ENCODE data around the gene SFMBT2.

Gene SFMBT2

GRCh38 chr10:7340179-7340874 lies 70.5 kb downstream of the SFMBT2 start:
- no peak for DNase-seq (ENCODE audit: low spot score in 2 of 2)
- Mint-ChIP-seq H3K36me3 (ENCODE audit: insufficient read depth) (peaks cover 2% of the 10 kb centered on the region), H3K27me3 (no peaks in the 10 kb centered on the region), H3K9me3 (no peaks in the 10 kb centered on the region), H3K4me1 (peaks cover 63% of the 10 kb centered on the region), H3K4me3 (no peak overlapping the region), H3K27ac (ENCODE audit: low read depth) (no peak overlapping the region)
- no peak for ATAC-seq (replicated peaks; ENCODE audit: extremely low read depth, poor library complexity, severe bottlenecking)

DNA sequence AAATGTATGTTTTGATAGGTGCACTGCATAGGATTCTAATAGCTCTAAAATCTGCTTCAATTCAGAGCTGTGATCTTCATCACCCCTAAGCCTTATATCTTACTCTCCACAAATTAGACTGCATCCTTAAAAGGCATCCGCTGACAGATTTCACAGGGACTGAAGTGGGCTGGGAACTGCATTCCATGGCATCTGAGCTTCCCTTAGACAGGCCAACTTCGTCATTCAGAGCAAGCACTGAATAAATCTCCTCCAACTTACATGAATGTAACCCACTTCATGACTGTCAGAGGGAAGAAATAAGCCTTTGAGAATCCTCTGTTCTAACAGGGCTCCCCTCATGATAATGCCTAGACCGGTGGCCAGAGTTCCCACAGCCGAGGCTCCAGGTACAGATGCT lies 71.3 kb downstream of the SFMBT2 start:
- no peak overlapping the region for H3K27ac Mint-ChIP-seq (ENCODE audit: low read depth)
- no peaks in the 10 kb centered on the region for H3K9me3 Mint-ChIP-seq
- DNase-seq (ENCODE audit: low spot score in 2 of 2) (no peak), ATAC-seq (replicated peaks; ENCODE audit: extremely low read depth, poor library complexity, severe bottlenecking) (no peak)
- peaks cover 68% of the 10 kb centered on the region for H3K4me1 Mint-ChIP-seq
- no peaks in the 10 kb centered on the region for H3K27me3 Mint-ChIP-seq
- H3K36me3 Mint-ChIP-seq (ENCODE audit: insufficient read depth): peaks cover 2% of the 10 kb centered on the region
- H3K4me3 Mint-ChIP-seq: no peak overlapping the region

DNA sequence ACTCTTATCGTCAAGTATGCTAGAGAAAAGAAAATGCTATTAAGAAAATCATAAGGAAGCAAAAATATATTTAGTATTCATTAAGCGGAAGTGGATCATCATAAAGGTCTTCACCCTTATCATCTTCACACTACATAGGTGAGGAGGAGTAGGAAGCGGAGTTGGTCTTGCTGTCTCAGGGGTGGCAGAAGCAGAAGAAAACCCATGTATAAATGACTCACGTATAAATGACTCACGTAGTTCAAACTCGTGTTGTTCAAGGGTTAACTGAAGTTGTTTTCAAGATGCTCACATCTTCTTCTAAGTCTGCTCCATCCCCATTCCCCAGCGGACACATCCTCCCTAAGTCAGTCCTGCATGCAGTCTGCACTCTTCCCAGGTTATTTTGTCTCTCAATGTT lies 72.4 kb downstream of the SFMBT2 start:
- no peak for DNase-seq (ENCODE audit: low spot score in 2 of 2)
- Mint-ChIP-seq H3K9me3 (no peaks in the 10 kb centered on the region), H3K27me3 (no peaks in the 10 kb centered on the region), H3K27ac (ENCODE audit: low read depth) (no peak overlapping the region), H3K36me3 (ENCODE audit: insufficient read depth) (peaks cover 2% of the 10 kb centered on the region), H3K4me3 (no peak overlapping the region), H3K4me1 (peaks cover 75% of the 10 kb centered on the region)
- ATAC-seq (replicated peaks; ENCODE audit: extremely low read depth, poor library complexity, severe bottlenecking): no peak

DNA sequence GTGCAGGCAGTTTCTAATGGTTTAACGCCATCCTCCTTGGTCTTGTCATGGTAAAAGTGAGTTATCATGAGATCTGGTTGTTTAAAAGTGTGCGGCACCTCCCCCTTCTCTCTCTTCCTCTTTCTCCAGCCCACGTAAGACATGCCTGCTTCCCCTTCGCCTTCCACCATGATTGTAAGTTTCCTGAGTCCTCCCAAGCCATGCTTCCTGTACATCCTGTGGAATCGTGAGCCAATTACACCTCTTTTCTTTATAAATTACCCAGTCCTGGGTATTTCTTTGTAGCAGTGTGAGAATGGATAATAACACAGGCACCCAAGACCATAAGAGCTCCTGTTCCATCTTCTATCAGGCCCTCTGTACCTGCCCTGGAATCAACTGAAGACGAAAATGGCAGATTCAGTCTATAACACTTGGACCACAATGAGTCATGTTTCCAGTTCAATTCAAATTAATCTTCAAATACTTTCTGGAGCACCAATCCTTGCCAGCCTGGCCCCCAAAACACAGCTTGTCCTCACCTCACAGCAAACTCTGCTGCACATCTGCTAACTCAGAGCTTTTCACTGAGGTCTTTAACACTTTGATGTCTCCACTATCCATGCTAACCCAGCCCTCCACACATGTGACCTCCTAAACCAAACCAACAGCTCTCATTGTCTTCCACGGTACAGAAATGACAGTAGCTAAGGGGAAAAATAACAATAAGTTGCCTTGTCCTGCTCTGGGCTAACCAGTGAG lies 73.2 kb downstream of the SFMBT2 start:
- ATAC-seq (replicated peaks; ENCODE audit: extremely low read depth, poor library complexity, severe bottlenecking): peak; percentile 40
- Mint-ChIP-seq H3K9me3 (no peaks in the 10 kb centered on the region), H3K4me3 (no peak overlapping the region), H3K4me1 (peaks cover 80% of the 10 kb centered on the region), H3K27ac (ENCODE audit: low read depth) (no peak overlapping the region), H3K36me3 (ENCODE audit: insufficient read depth) (peaks cover 2% of the 10 kb centered on the region), H3K27me3 (no peaks in the 10 kb centered on the region)
- DNase-seq (ENCODE audit: low spot score in 2 of 2): no peak

GRCh38 chr10:7335977-7336376 lies 74.9 kb downstream of the SFMBT2 start:
- DNase-seq (ENCODE audit: low spot score in 2 of 2) (no peak), ATAC-seq (replicated peaks; ENCODE audit: extremely low read depth, poor library complexity, severe bottlenecking) (no peak)
- Mint-ChIP-seq H3K4me3 (no peak overlapping the region), H3K27me3 (no peaks in the 10 kb centered on the region), H3K4me1 (peaks cover 81% of the 10 kb centered on the region), H3K36me3 (ENCODE audit: insufficient read depth) (no peaks in the 10 kb centered on the region), H3K27ac (ENCODE audit: low read depth) (peak overlapping the region; percentile 42), H3K9me3 (no peaks in the 10 kb centered on the region)

- H3K27ac Mint-ChIP-seq (ENCODE audit: low read depth): no peak overlapping the region
- DNase-seq (ENCODE audit: low spot score in 2 of 2) (no peak), ATAC-seq (replicated peaks; ENCODE audit: extremely low read depth, poor library complexity, severe bottlenecking) (no peak)
- H3K27me3 Mint-ChIP-seq: no peaks in the 10 kb centered on the region
- H3K4me3 Mint-ChIP-seq: no peak overlapping the region
- H3K4me1 Mint-ChIP-seq: peaks cover 77% of the 10 kb centered on the region
- no peaks in the 10 kb centered on the region for H3K9me3 Mint-ChIP-seq
- no peaks in the 10 kb centered on the region for H3K36me3 Mint-ChIP-seq (ENCODE audit: insufficient read depth)
Measured at GRCh38 chr10:7334642-7334964, 76.2 kb downstream of the SFMBT2 start.

- no peak for ATAC-seq (replicated peaks; ENCODE audit: extremely low read depth, poor library complexity, severe bottlenecking)
- peaks cover 73% of the 10 kb centered on the region for H3K4me1 Mint-ChIP-seq
- peaks cover 1% of the 10 kb centered on the region for H3K9me3 Mint-ChIP-seq
- DNase-seq (ENCODE audit: low spot score in 2 of 2): no peak
- no peaks in the 10 kb centered on the region for H3K27me3 Mint-ChIP-seq
- peak overlapping the region; percentile 52 for H3K27ac Mint-ChIP-seq (ENCODE audit: low read depth)
- H3K36me3 Mint-ChIP-seq (ENCODE audit: insufficient read depth): no peaks in the 10 kb centered on the region
- H3K4me3 Mint-ChIP-seq: no peak overlapping the region
Measured at GRCh38 chr10:7333961-7334641, 76.7 kb downstream of the SFMBT2 start.

GRCh38 chr10:7329219-7329618 lies 81.6 kb downstream of the SFMBT2 start:
- H3K27ac Mint-ChIP-seq (ENCODE audit: low read depth): no peak overlapping the region
- ATAC-seq (replicated peaks; ENCODE audit: extremely low read depth, poor library complexity, severe bottlenecking): no peak
- H3K9me3 Mint-ChIP-seq: peaks cover 5% of the 10 kb centered on the region
- H3K4me1 Mint-ChIP-seq: peaks cover 38% of the 10 kb centered on the region
- peaks cover 5% of the 10 kb centered on the region for H3K36me3 Mint-ChIP-seq (ENCODE audit: insufficient read depth)
- no peak overlapping the region for H3K4me3 Mint-ChIP-seq
- no peak for DNase-seq (ENCODE audit: low spot score in 2 of 2)
- no peaks in the 10 kb centered on the region for H3K27me3 Mint-ChIP-seq

DNA sequence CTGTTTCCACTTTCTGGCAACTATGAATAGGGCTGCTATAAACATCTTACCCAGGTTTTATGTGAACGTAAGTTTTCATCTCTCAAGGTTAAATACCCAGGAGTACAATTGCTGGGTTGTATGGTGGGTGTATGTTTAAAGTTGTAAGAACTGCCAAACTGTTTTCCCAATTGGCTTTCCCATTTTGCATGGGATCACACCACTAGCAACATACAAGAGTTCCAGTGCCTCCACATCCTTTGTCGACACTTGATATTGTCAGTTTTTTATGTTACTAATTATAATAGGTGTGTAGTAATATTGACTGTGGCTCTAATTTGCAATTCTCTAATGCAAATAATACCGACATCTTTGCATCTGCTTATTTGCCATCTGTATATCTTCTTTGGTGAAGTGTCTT lies 82.9 kb downstream of the SFMBT2 start:
- H3K4me1 Mint-ChIP-seq: peaks cover 32% of the 10 kb centered on the region
- H3K9me3 Mint-ChIP-seq: peaks cover 5% of the 10 kb centered on the region
- no peaks in the 10 kb centered on the region for H3K27me3 Mint-ChIP-seq
- no peak overlapping the region for H3K4me3 Mint-ChIP-seq
- no peak for DNase-seq (ENCODE audit: low spot score in 2 of 2)
- no peak for ATAC-seq (replicated peaks; ENCODE audit: extremely low read depth, poor library complexity, severe bottlenecking)
- H3K27ac Mint-ChIP-seq (ENCODE audit: low read depth): no peak overlapping the region
- H3K36me3 Mint-ChIP-seq (ENCODE audit: insufficient read depth): peaks cover 5% of the 10 kb centered on the region

GRCh38 chr10:7322623-7323022 lies 88.2 kb downstream of the SFMBT2 start:
- DNase-seq (ENCODE audit: low spot score in 2 of 2): no peak
- ATAC-seq (replicated peaks; ENCODE audit: extremely low read depth, poor library complexity, severe bottlenecking): no peak
- Mint-ChIP-seq H3K4me1 (peaks cover 34% of the 10 kb centered on the region), H3K9me3 (peaks cover 7% of the 10 kb centered on the region), H3K27me3 (no peaks in the 10 kb centered on the region), H3K4me3 (no peak overlapping the region), H3K36me3 (ENCODE audit: insufficient read depth) (peaks cover 1% of the 10 kb centered on the region), H3K27ac (ENCODE audit: low read depth) (no peak overlapping the region)

- Mint-ChIP-seq H3K27me3 (no peaks in the 10 kb centered on the region), H3K27ac (ENCODE audit: low read depth) (peak overlapping the region; percentile 76), H3K4me1 (peaks cover 55% of the 10 kb centered on the region), H3K36me3 (ENCODE audit: insufficient read depth) (peaks cover 1% of the 10 kb centered on the region), H3K9me3 (peaks cover 7% of the 10 kb centered on the region), H3K4me3 (no peak overlapping the region)
- no peak for DNase-seq (ENCODE audit: low spot score in 2 of 2)
- ATAC-seq (replicated peaks; ENCODE audit: extremely low read depth, poor library complexity, severe bottlenecking): no peak
Measured at GRCh38 chr10:7320072-7320471, 90.8 kb downstream of the SFMBT2 start.

GRCh38 chr10:7319632-7320031 lies 91.2 kb downstream of the SFMBT2 start:
- Mint-ChIP-seq H3K36me3 (ENCODE audit: insufficient read depth) (peaks cover 3% of the 10 kb centered on the region), H3K27me3 (no peaks in the 10 kb centered on the region), H3K9me3 (peaks cover 7% of the 10 kb centered on the region), H3K4me1 (peaks cover 60% of the 10 kb centered on the region), H3K27ac (ENCODE audit: low read depth) (peak overlapping the region; percentile 76), H3K4me3 (no peak overlapping the region)
- DNase-seq (ENCODE audit: low spot score in 2 of 2): no peak
- ATAC-seq (replicated peaks; ENCODE audit: extremely low read depth, poor library complexity, severe bottlenecking): no peak

DNA sequence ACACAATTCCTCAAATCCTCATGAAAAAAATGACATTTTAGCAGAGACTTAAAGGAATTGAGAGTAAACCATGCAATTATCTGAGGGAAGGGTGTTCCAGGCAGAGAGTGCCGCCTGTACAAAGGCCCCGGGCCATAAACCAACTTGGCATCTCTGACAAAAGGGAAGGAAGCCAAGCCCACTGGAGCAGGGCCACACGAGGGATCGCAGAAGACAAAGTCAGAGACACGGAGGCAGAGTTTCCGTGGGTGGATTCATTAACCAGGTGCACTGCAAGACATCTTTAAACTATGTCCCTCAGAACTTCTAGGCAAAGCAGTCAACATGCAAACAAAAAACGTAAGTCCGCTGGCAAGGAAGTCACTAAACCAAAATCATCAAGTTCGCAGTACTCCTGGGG lies 92.0 kb downstream of the SFMBT2 start:
- Mint-ChIP-seq H3K4me1 (peaks cover 61% of the 10 kb centered on the region), H3K27ac (ENCODE audit: low read depth) (peak overlapping the region; percentile 44), H3K9me3 (peaks cover 7% of the 10 kb centered on the region), H3K27me3 (no peaks in the 10 kb centered on the region), H3K4me3 (no peak overlapping the region), H3K36me3 (ENCODE audit: insufficient read depth) (peaks cover 3% of the 10 kb centered on the region)
- DNase-seq (ENCODE audit: low spot score in 2 of 2) (no peak), ATAC-seq (replicated peaks; ENCODE audit: extremely low read depth, poor library complexity, severe bottlenecking) (no peak)

Measured in central memory CD8-positive, alpha-beta T cell (primary cell).